H1 (cell line): ENCODE results near the gene SYT13. TPM values are rescaled to one million over a fixed set of nuclear protein-coding genes. Genes with fewer than 3 reads are reported as not detected.

Experiments used
- TAF1 ChIP-seq: IDR thresholded peaks from 2 replicates; pipeline ENCODE4 v1.6.1; 2011; ENCODE audit warnings: mild to moderate bottlenecking, low read depth, low read length
- polyA plus RNA-seq, 7 experiments: library from polyadenylated mRNA; depleted of rRNA in 3 of 7; stranded (reverse) in 5 of 7; unstranded in 2 of 7; fragments of >200 nt in 5 of 7; fragments of 200-250 nt in 2 of 7; gene quantifications; 1 replicate in 5 of 7; 2 replicates in 1 of 7; 4 replicates in 1 of 7; pipeline versions ENCODE4 v1.2.1 to v1.2.3, GENCODE V29; 2011 to 2013; ENCODE audit warnings: missing spikeins in 2 of 7, mixed read lengths in 2 of 7
- total RNA-seq: library from RNA; stranded (reverse); fragmentation: NEBNext Ultra II Directional; extraction: Animal tissue kit (Norgen Biotek cat#: 25700); gene quantifications from 2 replicates; pipeline ENCODE4 v1.2.1, GENCODE V29; 2021

The SYT13 gene
- total and polyA plus RNA-seq, 2 of the 8 experiments (the other 6 are each of a cell fraction or from before 2014, with no cell fraction given): 4.8 to 13.2 TPM

GRCh38 chr11:45238724-45239123 lies 47.4 kb downstream of the SYT13 start (continued):
- TF ChIP-seq TAF1: no peak
- TF ChIP-seq, all 59 proteins: peak for 0
